GM10847 (cell line): ENCODE data around the gene FOXB2.

Experiments
- POLR2A ChIP-seq: IDR thresholded peaks from 2 replicates; pipeline ENCODE4 v1.6.1; 2011; ENCODE audit not compliant: insufficient read length; ENCODE audit errors: extremely low read depth

FOXB2 gene

GRCh38 chr9:77019236-77019925, at the start of gene FOXB2:
FOXB2 (plus strand) TSS chr9:77019655; CDS start chr9:77019655, 0 bp downstream.
- TF ChIP-seq POLR2A = no peak

GRCh38 chr9:76969716-76970115, 49.7 kb upstream of the FOXB2 start:
- TF ChIP-seq POLR2A = no peak

- no peak for TF ChIP-seq POLR2A
These were observed 38.9 kb upstream of the FOXB2 start for GRCh38 chr9:76980566-76980965.

- TF ChIP-seq POLR2A = no peak
These were observed 35.0 kb upstream of the FOXB2 start for GRCh38 chr9:76984486-76984885.

- no peak for TF ChIP-seq POLR2A
These were observed 33.9 kb upstream of the FOXB2 start for GRCh38 chr9:76985581-76985980.

GRCh38 chr9:76987594-76988200, 31.8 kb upstream of the FOXB2 start:
- TF ChIP-seq POLR2A = no peak

GRCh38 chr9:76988941-76989340, 30.5 kb upstream of the FOXB2 start:
- no peak for TF ChIP-seq POLR2A

GRCh38 chr9:76989501-76989900, 30.0 kb upstream of the FOXB2 start:
- TF ChIP-seq POLR2A = no peak

GRCh38 chr9:76996700-76997099, 22.8 kb upstream of the FOXB2 start:
- no peak for TF ChIP-seq POLR2A

GRCh38 chr9:76999261-76999660, 20.2 kb upstream of the FOXB2 start:
- TF ChIP-seq POLR2A = no peak

GRCh38 chr9:77000330-77000729, 19.1 kb upstream of the FOXB2 start:
- TF ChIP-seq POLR2A = no peak

GRCh38 chr9:77003366-77003765, 16.1 kb upstream of the FOXB2 start:
- TF ChIP-seq POLR2A = no peak

GRCh38 chr9:77005216-77005615, 14.2 kb upstream of the FOXB2 start:
- TF ChIP-seq POLR2A = no peak

GRCh38 chr9:77010527-77010926, 8.9 kb upstream of the FOXB2 start:
- no peak for TF ChIP-seq POLR2A

- no peak for TF ChIP-seq POLR2A
These were observed 7.3 kb upstream of the FOXB2 start for GRCh38 chr9:77011973-77012821.
